ENCODE measurements around the gene AUNIP. TPM values are rescaled to one million over a fixed set of nuclear protein-coding genes. Genes with fewer than 3 reads are reported as not detected.

AUNIP gene
- total RNA-seq, 2 experiments from 2014 or later = 7.8 to 9.1 TPM

GRCh38 chr1:25784575-25785051, 74.6 kb downstream of the AUNIP start:
- Mint-ChIP-seq H3K27me3 (ENCODE audit: low read depth) (no peaks in the 10 kb centered on the region), H3K36me3 (ENCODE audit: low read depth) (peaks cover 17% of the 10 kb centered on the region), H3K9me3 (ENCODE audit: insufficient read depth) (no peaks in the 10 kb centered on the region), H3K4me1 (ENCODE audit: low read depth) (peaks cover 5% of the 10 kb centered on the region), H3K4me3 (no peak overlapping the region), H3K27ac (no peak overlapping the region)
- ChIA-PET POLR2A (no interaction called here), CTCF (no interaction called here)
- DNase-seq (no peak), ATAC-seq (no peak)

Small RNA genes within 50 kb of the gene (microRNA-seq; reads per million reads assigned to microRNA genes)
- gene MIR3917 = 15.5 reads per million, percentile 31 among the genes with 10 or more reads in this experiment

Other genes starting within 250 kb of the AUNIP start
- gene MAN1C1, start 242.7 kb downstream of the AUNIP start, total RNA-seq = 10 to 100 TPM; 16.8 to 17.9 TPM
- gene SELENON, start 59.3 kb downstream of the AUNIP start, total RNA-seq = 1 to 10 TPM; 4.5 to 5.1 TPM
- 10 to 100 TPM; 26.2 to 26.7 TPM for gene MTFR1L, start 39.5 kb downstream of the AUNIP start, total RNA-seq
- 1 to 10 TPM; 3.2 to 3.3 TPM for gene PAQR7, start 16.3 kb upstream of the AUNIP start, total RNA-seq
- gene STMN1, start 47.0 kb upstream of the AUNIP start, total RNA-seq = 100 to 1,000 TPM; 740 to 781 TPM
- gene PAFAH2, start 138.6 kb upstream of the AUNIP start, total RNA-seq = 10 to 100 TPM in 1 of 2 experiments, 1 to 10 TPM in 1; 9.1 to 10.9 TPM
- not detected for gene EXTL1, start 162.3 kb upstream of the AUNIP start, total RNA-seq
- not detected for gene SLC30A2, start 186.7 kb upstream of the AUNIP start, total RNA-seq
- under 1 TPM in 1 of 2 experiments, not detected in 1; 0.23 TPM for gene TRIM63, start 208.2 kb upstream of the AUNIP start, total RNA-seq